SK-N-MC (cell line): ENCODE data around the gene CELA3B.
"Not testable (repeated sequence)": the region's sequence is repeated elsewhere in the genome, so short reads cannot be mapped to it uniquely, and the experiment has no call there.

Experiments
- DNase-seq: peaks from one replicate; pipeline ENCODE4 v3.0.0-alpha.2; 2011; ENCODE audit warnings: low read depth, low spot score
- H3K27ac ChIP-seq: fragments of 200-600 bp; sonication (generic); 2 replicates; pipeline ENCODE4 v1.5.1; 2016; ENCODE audit warnings: mixed run types
- H3K36me3 ChIP-seq: fragments of 200-600 bp; sonication (generic); 2 replicates; pipeline ENCODE4 v1.6.1; 2017; ENCODE audit warnings: antibody characterized with exemption, low read length, mixed read lengths; ENCODE audit not compliant: insufficient read depth
- H3K4me3 ChIP-seq: fragments of 200-600 bp; sonication (generic); 2 replicates; pipeline ENCODE4 v1.5.1; 2016
- H3K9ac ChIP-seq: fragments of 200-600 bp; sonication (generic); 2 replicates; pipeline ENCODE4 v1.8.0; 2017; ENCODE audit warnings: mixed run types, mixed read lengths; ENCODE audit not compliant: insufficient read length
- H3K9me3 ChIP-seq: fragments of 200-600 bp; sonication (generic); 2 replicates; pipeline ENCODE4 v1.6.1; 2017; ENCODE audit warnings: low read depth, mild to moderate bottlenecking, antibody characterized with exemption, low read length, moderate library complexity, mixed read lengths
- EZH2 ChIP-seq: fragments of 200-600 bp; sonication (generic); IDR thresholded peaks from one replicate; pipeline ENCODE4 v1.6.1; 2017; ENCODE audit warnings: antibody characterized with exemption
- FOXP2 ChIP-seq: optimal IDR thresholded peaks from 2 replicates; pipeline ENCODE3; 2011; ENCODE audit warnings: mild to moderate bottlenecking, moderate library complexity; ENCODE audit not compliant: insufficient read depth; ENCODE audit errors: extremely low read length, control extremely low read depth
- POLR2AphosphoS5 ChIP-seq: IDR thresholded peaks from 2 replicates; pipeline ENCODE4 v1.6.1; 2012; ENCODE audit warnings: mild to moderate bottlenecking, low read depth, low read length, borderline replicate concordance

CELA3B gene

DNA sequence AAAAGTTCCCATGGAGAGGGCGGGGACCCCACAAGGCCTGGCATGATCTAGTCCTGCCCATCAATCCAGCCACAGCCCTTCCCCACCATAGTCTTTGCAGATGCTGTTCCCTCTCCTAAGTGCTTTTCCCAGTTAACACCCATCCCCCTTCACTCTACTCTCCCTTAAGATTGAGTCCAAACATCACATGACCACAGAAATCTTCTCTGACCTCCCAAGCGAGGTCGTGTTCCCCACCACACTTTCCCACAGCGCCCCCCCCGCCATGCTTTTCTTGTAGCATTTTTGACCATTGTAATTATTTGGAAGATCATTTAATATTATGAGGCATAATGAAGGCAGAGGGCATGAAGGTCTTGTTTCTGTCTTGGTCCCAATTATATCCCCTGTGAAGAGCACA, 35.5 kb upstream of the CELA3B start:
- no peak for TF ChIP-seq FOXP2
- no peak for TF ChIP-seq POLR2AphosphoS5
- TF ChIP-seq EZH2: no peak
- no peak overlapping the region for H3K27ac ChIP-seq
- H3K9ac ChIP-seq: no peak overlapping the region
- no peak for DNase-seq
- H3K4me3 ChIP-seq: no peak overlapping the region
- H3K36me3 ChIP-seq: no peaks in the 10 kb centered on the region
- H3K9me3 ChIP-seq: no peaks in the 10 kb centered on the region

DNA sequence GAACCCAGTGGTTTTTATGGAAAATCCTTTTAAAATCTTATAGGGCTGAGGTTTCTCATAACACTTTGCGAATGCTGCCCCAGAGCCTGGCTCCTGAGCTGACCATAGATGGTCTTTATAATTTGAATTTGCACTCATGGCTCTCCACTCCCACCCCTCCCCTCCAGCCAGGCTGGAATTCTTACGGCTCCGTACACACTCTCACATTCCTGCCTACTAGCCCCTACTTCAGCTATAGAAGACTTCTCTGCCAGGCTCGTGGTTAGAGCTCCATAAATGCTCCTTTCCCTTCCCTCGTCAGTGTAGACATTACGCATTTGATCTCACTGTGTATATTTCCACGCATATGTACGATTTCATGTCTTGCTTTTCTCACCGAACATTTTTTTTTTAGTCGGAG, 34.4 kb upstream of the CELA3B start:
- Histone ChIP-seq H3K9ac (no peak overlapping the region), H3K27ac (no peak overlapping the region), H3K4me3 (no peak overlapping the region), H3K36me3 (no peaks in the 10 kb centered on the region), H3K9me3 (no peaks in the 10 kb centered on the region)
- no peak for DNase-seq
- TF ChIP-seq POLR2AphosphoS5: no peak
- no peak for TF ChIP-seq EZH2
- TF ChIP-seq FOXP2: no peak

DNA sequence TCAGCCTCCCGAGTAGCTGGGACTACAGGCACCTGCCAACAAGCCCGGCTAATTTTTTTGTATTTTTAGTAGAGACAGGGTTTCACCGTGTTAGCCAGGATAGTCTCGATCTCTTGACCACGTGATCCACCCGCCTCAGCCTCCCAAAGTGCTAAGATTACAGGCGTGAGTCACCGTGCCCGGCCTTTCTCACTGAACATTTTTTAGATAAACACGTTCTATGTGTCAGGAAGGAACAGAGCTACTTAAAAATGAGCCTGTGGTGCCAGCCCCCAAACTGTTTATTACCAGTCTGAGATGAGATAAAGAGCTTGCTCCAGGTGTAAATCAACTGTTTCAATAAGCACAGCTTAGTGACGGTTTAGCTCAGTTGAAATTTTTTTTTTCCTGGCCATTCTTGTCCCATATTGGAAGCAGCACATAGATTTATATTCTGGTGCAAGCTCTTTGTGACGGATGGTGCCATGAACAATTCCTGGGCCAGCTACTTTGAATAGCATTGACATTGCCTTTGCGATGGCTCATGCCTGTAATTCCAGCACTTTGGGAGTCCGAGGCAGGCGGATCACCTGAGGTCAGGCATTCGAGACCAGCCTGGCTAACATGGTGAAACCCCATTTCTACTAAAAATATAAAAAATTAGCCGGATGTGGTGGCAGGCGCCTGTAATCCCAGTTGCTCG, 33.7 kb upstream of the CELA3B start:
- not testable (repeated sequence) for H3K9ac ChIP-seq, H3K4me3 ChIP-seq, H3K27ac ChIP-seq, H3K36me3 ChIP-seq, DNase-seq, H3K9me3 ChIP-seq

DNA sequence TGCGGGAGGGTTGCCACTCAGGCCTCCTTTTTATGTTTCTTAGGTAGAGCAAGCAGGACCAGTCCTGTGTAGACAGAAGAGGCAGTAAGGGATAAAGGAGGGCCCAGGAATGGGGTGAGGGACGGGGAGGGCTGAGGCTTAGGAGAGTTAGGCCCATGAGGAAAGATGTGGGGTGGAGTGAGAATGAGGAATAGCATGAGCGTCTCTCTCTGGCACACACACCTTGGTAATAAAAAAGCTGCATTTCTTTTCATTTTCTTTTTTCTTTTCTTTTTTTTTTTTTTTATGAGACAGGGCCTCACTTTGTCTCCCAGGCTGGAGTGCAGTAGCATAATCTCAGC, 32.1 kb upstream of the CELA3B start:
- Histone ChIP-seq H3K27ac (no peak overlapping the region), H3K36me3 (no peaks in the 10 kb centered on the region), H3K9me3 (no peaks in the 10 kb centered on the region), H3K4me3 (no peak overlapping the region), H3K9ac (no peak overlapping the region)
- TF ChIP-seq POLR2AphosphoS5: no peak
- no peak for TF ChIP-seq EZH2
- TF ChIP-seq FOXP2: no peak
- DNase-seq: no peak

DNA sequence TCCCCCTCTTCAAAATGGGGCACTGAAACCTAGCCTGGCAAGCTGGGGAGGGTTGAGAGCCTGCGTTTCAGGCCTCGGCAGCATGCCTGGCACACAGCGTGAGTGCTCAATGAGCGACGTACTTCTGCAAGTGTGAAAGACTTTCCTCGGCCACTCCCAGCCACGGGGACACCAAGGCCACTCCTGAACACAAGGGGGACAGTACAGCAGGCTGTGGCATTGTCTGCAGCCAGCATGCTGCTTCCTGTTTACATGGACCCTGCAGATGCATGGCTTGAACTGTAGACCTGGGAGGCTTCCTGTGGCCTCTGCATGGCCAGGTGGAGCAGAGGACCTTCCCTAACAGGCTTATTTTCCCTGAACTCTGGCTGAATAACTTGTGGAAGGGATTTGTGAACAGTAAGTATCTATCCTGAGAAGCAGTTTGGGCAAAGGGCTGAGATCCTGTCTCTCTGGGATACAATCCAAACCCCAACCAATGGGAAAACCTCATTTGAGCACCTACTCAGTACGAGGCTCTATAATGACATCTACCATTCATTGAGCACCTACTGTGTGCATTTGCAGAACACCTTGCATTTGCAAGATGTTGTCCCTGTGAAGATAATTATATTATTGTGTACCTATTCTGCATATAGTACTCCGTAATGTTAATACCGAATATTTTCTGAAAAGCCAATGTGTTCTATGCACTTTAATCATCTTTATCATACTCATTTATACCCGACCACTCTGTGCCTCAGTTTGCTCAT, 29.8 kb upstream of the CELA3B start:
- no peak overlapping the region for H3K4me3 ChIP-seq
- H3K27ac ChIP-seq: no peak overlapping the region
- no peaks in the 10 kb centered on the region for H3K9me3 ChIP-seq
- H3K36me3 ChIP-seq: no peaks in the 10 kb centered on the region
- TF ChIP-seq EZH2: no peak
- no peak for TF ChIP-seq POLR2AphosphoS5
- DNase-seq: no peak
- no peak overlapping the region for H3K9ac ChIP-seq

DNA sequence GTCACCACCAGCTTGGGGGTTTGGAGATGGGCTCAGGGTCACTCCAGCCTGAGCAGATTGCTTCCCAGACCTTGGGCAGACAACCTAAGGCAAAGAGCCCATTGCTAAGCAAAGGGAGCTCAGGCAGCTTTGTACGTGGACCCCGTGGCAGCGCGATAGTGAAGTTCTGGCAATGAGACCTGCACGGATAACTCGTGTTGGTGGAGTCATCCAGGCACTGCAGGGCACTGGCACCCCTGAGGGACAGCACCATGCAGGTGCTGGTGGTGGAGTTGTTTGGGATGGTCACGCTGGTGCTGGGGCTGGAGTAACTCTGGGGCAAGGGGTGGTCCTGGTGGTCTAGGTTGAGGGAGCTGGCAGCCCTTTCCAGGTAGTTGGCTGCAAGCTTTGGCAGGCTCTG, 26.1 kb upstream of the CELA3B start:
- H3K9me3 ChIP-seq: no peaks in the 10 kb centered on the region
- no peak for DNase-seq
- H3K36me3 ChIP-seq: no peaks in the 10 kb centered on the region
- H3K4me3 ChIP-seq: no peak overlapping the region
- TF ChIP-seq POLR2AphosphoS5 (no peak), EZH2 (no peak), FOXP2 (no peak)
- no peak overlapping the region for H3K27ac ChIP-seq
- H3K9ac ChIP-seq: no peak overlapping the region

DNA sequence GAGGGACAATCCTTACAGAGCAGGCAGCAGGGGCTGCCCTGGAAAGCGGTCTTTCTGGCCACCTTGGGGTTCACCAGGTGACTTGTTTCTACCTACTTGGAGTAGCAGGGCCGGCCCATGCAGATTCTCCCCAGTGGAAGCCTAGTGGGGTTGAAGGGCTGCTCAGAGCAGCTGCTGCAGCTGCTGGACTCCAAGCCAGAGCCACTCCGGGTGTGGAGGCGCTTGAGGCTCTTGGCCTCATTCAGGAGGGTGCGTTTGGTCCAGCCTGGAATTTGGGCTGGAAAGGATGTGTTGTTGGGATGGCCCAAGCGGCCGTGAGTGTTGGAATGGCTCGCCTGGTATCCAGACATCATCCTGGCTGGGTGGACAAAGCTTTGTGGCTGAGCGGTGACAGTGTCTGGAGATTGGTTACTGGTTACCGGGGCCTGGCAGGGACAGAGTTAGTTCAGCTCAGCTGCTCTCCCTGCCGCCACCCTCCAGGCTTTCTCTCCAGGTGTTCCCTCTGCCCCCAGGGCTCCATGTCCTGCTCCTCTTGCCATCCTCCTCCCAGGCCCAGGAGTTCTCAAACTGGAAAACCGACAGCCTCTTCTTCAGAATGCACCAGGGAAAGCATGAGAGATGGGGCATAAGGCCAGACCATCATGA, 25.5 kb upstream of the CELA3B start:
- H3K36me3 ChIP-seq: no peaks in the 10 kb centered on the region
- H3K9ac ChIP-seq: no peak overlapping the region
- no peak overlapping the region for H3K4me3 ChIP-seq
- no peak for DNase-seq
- no peak overlapping the region for H3K27ac ChIP-seq
- H3K9me3 ChIP-seq: no peaks in the 10 kb centered on the region
- TF ChIP-seq EZH2 (no peak), FOXP2 (no peak), POLR2AphosphoS5 (no peak)

DNA sequence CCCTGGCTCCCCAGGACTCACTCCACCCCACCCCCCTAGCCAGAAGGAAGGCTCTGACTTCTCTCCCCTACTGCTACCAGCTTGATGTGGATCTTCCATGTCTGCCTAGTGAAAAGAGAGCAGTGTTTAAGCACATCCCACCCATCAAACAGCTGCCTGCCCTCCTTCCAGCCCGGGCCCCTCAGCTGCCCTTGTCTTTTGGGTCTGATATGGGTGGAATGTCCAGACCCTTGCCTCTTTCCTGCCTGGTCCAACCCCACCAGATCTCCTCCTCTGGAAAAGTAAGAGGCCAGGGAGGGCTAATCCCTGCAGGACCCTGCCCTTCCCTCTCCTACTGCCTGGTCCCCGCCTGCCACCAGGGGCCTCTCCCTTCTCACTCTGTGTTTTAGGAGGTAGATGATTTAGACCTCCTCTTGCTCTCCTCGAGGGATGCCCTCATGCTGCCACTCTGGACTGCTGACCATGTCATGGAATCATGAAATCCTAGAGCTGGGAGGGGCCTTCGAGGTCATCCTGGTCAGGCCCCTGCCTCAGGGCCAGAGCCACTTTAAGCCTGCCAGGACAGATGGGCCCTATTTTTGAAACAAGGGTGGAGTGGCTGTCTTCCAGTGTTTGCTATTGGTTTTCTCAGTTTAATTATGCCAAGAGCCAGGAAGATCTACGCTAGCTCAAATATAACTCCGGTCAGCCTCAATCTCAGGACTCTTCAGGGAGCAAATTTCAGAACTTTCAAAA, 23.9 kb upstream of the CELA3B start:
- H3K27ac ChIP-seq: no peak overlapping the region
- no peaks in the 10 kb centered on the region for H3K36me3 ChIP-seq
- H3K9ac ChIP-seq: no peak overlapping the region
- no peaks in the 10 kb centered on the region for H3K9me3 ChIP-seq
- TF ChIP-seq EZH2 (no peak), POLR2AphosphoS5 (no peak), FOXP2 (no peak)
- no peak overlapping the region for H3K4me3 ChIP-seq
- DNase-seq: no peak
